Measurements from ENCODE around the gene MCM7. TPM values are rescaled to one million over a fixed set of nuclear protein-coding genes. Genes with fewer than 3 reads are reported as not detected.

The MCM7 gene
- total and polyA plus RNA-seq, 2 of the 13 experiments (the other 11 are each of a cell fraction or from before 2014, with no cell fraction given): 84.5 to 214 TPM

DNA sequence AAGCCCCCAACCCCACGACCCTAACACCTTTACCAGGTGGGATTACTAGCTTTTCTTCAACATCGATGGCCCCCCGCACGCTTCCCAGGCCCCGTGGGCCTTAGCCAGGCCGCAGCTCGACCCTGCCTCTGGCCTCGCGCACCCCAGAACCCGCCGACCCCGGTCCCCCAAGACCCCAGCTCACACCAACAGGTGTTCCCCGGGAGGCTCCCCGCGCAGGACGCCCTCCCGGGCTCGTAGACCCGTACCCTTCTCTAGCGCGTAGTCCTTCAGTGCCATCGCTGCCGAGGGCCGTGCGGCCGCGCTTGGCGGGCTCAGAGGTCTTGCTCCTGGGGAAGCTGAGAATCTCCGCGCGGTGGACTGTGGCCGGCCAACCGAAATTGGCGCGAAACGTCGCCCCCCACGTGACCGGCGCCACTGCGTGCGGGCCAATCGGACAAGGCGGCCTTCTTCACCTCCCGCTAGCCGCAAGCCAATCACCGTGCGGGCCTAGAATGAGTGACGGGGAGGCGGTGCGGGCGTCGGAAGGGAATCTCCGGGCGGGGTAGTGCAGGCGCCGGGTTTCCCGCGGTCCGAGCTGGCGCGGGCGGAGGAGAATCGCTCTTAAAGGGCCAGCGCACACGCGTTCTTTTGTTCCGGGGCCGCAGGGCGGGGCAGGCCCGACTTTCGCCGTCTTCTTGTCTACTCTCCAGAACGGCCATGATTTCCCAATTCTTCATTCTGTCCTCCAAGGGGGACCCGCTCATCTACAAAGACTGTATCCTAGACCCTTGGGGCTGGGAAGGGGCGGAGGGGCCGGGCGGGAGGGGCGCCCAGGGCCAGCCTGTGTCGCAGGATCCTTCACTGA, at the start of gene MCM7, which contains the start of gene AP4M1 (continued):
- TF ChIP-seq, protein P1, sequence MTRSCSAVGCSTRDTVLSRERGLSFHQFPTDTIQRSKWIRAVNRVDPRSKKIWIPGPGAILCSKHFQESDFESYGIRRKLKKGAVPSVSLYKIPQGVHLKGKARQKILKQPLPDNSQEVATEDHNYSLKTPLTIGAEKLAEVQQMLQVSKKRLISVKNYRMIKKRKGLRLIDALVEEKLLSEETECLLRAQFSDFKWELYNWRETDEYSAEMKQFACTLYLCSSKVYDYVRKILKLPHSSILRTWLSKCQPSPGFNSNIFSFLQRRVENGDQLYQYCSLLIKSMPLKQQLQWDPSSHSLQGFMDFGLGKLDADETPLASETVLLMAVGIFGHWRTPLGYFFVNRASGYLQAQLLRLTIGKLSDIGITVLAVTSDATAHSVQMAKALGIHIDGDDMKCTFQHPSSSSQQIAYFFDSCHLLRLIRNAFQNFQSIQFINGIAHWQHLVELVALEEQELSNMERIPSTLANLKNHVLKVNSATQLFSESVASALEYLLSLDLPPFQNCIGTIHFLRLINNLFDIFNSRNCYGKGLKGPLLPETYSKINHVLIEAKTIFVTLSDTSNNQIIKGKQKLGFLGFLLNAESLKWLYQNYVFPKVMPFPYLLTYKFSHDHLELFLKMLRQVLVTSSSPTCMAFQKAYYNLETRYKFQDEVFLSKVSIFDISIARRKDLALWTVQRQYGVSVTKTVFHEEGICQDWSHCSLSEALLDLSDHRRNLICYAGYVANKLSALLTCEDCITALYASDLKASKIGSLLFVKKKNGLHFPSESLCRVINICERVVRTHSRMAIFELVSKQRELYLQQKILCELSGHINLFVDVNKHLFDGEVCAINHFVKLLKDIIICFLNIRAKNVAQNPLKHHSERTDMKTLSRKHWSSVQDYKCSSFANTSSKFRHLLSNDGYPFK (CRISPR knock-in tag; IDR thresholded peaks at IDR 0.05; ENCODE audit: borderline replicate concordance): no peak; the same call in 1 of the 2 replicates
- TF ChIP-seq MTERF4 (CRISPR knock-in tag; IDR thresholded peaks at IDR 0.05) (no peak), ZNF816 (CRISPR knock-in tag; IDR thresholded peaks at IDR 0.05; ENCODE audit: borderline replicate concordance) (peak; percentile 54; the same call in 1 of the 2 replicates), TP53 (CRISPR knock-in tag; conservative IDR thresholded peaks at IDR 0.05) (no peak), ZNF839 (CRISPR knock-in tag; IDR thresholded peaks at IDR 0.05; ENCODE audit: borderline replicate concordance) (peak; percentile 37; the same call in 1 of the 2 replicates), KDM2A (CRISPR knock-in tag; IDR thresholded peaks at IDR 0.05; ENCODE audit: borderline replicate concordance, low read depth) (peak; percentile 47), MXD1 (CRISPR knock-in tag; IDR thresholded peaks at IDR 0.05) (0 out of 2 replicates have a peak, but pooled peaks have one; percentile 76), THYN1 (CRISPR knock-in tag; IDR thresholded peaks at IDR 0.05; ENCODE audit: borderline replicate concordance, low read depth) (no peak), ZNF747 (CRISPR knock-in tag; IDR thresholded peaks at IDR 0.05; ENCODE audit: borderline replicate concordance) (no peak), ZMYM4 (CRISPR knock-in tag; IDR thresholded peaks at IDR 0.05) (peak; percentile 25; the same call in 1 of the 2 replicates), ZNF7 (CRISPR knock-in tag; IDR thresholded peaks at IDR 0.05) (no peak), SCMH1 (CRISPR knock-in tag; IDR thresholded peaks at IDR 0.05; ENCODE audit: borderline replicate concordance) (no peak), RBM39 (IDR thresholded peaks at IDR 0.05; ENCODE audit: low read depth, low read length, poor library complexity, severe bottlenecking) (peak; percentile 62), BRD4 (CRISPR knock-in tag; IDR thresholded peaks at IDR 0.05) (no peak; the same call in 1 of the 2 replicates), JDP2 (CRISPR knock-in tag; IDR thresholded peaks at IDR 0.05; ENCODE audit: borderline replicate concordance) (no peak), KDM6A (CRISPR knock-in tag; IDR thresholded peaks at IDR 0.05; ENCODE audit: low read depth) (no peak), ZNF512B (CRISPR knock-in tag; IDR thresholded peaks at IDR 0.05; ENCODE audit: borderline replicate concordance) (peak; percentile 34; the same call in 1 of the 2 replicates), TGIF2 (CRISPR knock-in tag; IDR thresholded peaks at IDR 0.05) (no peak; the same call in 1 of the 2 replicates), ZNF496 (CRISPR knock-in tag; IDR thresholded peaks at IDR 0.05; ENCODE audit: insufficient replicate concordance) (no peak)

All from HepG2 (cell line).